22Rv1 (cell line): Measurements from ENCODE around the gene DSCAML1.

ENCODE experiments used
- H3K27ac ChIP-seq: fragments of 450-650 bp; 2 replicates; pipeline ENCODE4 v1.5.1; 2017
- ZFX ChIP-seq: fragments of 450-650 bp; IDR thresholded peaks from 2 replicates; pipeline ENCODE4 v1.6.1; 2017; ENCODE audit warnings: antibody characterized with exemption, borderline replicate concordance
- TF ChIP-seq, protein P1 (sequence below): fragments of 450-650 bp; IDR thresholded peaks from 2 replicates; pipeline ENCODE4 v1.5.1; 2017; ENCODE audit warnings: mild to moderate bottlenecking

The DSCAML1 gene

DNA sequence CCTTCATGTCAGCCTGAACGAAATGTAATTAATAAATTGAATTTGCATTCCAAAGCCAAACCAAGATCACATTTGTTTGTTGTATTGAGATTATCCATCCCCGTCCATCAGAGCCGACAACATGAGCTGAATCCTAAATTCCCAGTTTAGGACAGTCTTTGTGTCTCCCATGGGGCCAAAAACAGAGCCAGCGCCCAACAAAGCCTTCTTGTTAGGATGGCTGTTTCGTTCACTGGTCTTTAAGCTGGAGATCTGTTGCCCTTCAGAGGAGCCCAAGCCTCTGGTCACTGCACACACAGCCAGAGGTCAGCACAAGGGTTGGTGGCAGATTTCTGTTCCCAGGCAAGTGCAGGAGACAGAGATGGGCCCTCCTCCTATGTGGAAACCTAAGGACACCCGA, 25.8 kb downstream of the DSCAML1 start:
- no peak overlapping the region for H3K27ac ChIP-seq
- TF ChIP-seq, protein P1, sequence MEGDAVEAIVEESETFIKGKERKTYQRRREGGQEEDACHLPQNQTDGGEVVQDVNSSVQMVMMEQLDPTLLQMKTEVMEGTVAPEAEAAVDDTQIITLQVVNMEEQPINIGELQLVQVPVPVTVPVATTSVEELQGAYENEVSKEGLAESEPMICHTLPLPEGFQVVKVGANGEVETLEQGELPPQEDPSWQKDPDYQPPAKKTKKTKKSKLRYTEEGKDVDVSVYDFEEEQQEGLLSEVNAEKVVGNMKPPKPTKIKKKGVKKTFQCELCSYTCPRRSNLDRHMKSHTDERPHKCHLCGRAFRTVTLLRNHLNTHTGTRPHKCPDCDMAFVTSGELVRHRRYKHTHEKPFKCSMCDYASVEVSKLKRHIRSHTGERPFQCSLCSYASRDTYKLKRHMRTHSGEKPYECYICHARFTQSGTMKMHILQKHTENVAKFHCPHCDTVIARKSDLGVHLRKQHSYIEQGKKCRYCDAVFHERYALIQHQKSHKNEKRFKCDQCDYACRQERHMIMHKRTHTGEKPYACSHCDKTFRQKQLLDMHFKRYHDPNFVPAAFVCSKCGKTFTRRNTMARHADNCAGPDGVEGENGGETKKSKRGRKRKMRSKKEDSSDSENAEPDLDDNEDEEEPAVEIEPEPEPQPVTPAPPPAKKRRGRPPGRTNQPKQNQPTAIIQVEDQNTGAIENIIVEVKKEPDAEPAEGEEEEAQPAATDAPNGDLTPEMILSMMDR, result no peak
- TF ChIP-seq ZFX, result no peak

DNA sequence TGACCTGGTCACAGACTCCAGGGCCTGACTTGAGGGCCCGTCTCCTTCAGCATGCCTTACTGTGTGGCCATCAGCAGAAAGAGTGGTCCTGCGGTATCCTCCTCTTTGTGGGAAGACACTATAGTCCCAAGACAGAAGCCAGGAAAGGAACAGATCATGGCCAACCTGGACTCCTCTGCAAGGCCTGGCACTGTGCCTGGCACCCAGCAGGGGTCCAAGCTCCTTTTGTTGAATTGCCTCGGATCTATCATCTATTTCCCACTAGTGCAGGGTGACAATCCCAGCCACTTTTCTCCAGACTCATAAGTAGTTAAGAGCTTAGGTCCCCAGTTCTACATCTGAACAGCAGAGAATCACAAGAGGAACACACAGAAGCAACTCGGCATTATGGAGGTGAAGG, 27.0 kb downstream of the DSCAML1 start:
- H3K27ac ChIP-seq, result no peak overlapping the region
- no peak for TF ChIP-seq ZFX
- TF ChIP-seq, protein P1, result no peak

DNA sequence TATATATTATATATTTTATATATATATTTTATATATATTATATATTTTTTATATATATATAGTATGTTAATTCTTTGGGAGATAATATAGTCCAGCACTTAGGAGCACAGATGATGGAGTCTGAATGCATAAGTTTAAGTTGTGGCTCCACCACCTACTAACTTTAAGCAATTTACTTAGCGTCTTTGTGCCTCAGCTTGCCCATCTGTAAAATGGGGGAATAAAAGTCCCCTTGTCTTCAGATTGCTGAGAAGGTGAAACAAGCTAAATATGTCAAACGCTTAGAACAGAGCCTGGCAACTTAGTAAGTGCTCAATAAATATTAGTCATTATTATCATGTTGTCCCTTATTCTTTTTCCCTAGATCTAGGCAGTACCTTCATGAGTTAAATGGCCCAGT, 27.5 kb downstream of the DSCAML1 start:
- no peak overlapping the region for H3K27ac ChIP-seq
- TF ChIP-seq, protein P1, result no peak
- TF ChIP-seq ZFX, result no peak

DNA sequence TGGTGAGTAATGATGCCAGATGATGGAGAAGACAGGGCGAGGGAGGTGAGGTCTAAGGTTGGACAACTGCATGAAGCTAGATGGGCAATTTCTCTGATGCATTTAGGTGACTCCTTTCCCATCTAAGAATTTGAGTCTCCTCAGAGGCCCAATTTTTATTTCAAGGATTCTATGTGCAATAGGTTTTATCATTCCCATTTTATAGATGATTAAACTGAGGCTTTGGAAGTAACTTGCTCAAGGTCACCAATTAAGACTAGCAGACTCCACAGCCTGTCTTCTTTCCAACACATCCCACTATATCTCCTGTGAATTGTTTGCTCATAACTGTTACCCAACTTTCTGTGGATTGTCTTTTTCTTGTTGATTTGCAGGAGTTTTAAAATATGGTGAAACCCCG, 28.5 kb downstream of the DSCAML1 start:
- TF ChIP-seq, protein P1, result no peak
- TF ChIP-seq ZFX, result no peak
- no peak overlapping the region for H3K27ac ChIP-seq

DNA sequence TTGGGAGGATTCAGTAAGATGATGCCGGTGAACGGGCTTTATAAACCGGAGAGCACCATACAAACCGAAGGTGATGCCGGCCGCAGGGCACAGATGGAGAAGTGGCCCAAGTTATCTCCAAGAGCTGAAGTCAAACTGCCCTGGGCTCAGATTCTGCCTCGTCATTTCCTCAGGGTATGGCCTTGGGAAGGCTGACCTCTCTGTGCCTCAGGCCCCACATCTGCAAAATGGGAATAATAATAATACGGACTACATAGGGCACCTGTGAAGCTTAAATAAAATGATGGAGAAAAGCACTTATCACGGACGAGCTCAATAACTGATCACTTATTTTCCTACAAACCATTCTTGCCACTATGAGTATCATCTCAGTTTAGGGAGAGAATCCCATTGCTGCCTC, 29.9 kb downstream of the DSCAML1 start:
- no peak overlapping the region for H3K27ac ChIP-seq
- TF ChIP-seq, protein P1, result no peak
- TF ChIP-seq ZFX, result no peak

DNA sequence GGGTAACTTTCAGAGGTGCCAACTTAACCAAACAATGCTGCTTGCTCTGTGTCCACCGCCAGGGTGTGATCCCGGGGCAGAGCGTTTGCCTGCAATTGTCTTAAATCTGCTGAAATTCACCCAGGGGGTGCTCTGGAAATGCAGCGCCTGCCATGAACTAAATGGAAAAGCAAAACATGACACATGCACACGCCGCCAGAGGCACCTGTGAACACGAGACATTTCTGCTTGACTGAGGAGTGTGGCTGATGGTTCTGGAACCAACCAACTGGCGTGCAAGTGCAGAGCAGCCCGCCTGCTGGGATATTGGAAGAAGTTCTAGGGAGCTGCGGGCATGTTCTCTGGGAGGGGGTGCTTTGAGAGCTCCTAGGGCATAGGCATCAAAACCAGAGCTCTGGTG, 30.4 kb downstream of the DSCAML1 start:
- no peak overlapping the region for H3K27ac ChIP-seq
- TF ChIP-seq ZFX, result no peak
- TF ChIP-seq, protein P1, result no peak

DNA sequence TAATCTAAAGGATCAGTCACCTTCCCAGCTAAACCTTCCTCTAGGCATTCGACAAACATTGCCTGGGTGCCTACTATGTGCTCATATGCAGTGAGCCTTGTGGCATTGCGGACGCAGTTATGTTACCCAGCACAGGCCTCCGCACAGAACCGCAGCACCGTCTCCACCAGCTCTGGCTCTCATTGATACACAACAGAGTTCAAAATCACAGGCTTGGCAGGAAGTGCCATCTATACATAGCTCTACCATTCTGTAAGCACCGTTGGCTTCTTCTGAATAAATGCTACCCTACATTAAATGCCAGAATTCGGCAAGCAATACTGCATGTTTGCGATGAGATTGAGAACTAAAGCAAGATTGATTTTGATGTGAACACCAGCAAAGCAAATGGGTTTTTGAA, 31.0 kb downstream of the DSCAML1 start:
- TF ChIP-seq ZFX, result no peak
- TF ChIP-seq, protein P1, result no peak
- H3K27ac ChIP-seq, result no peak overlapping the region
